Neural progenitor cell (in vitro differentiated cells): Measurements from ENCODE around the gene TRAPPC12. TPM values are rescaled to one million over a fixed set of nuclear protein-coding genes. Genes with fewer than 3 reads are reported as not detected.

ENCODE experiments used
- DNase-seq: peaks from one replicate; pipeline ENCODE4 v3.0.0-alpha.2; 2016; ENCODE audit warnings: low spot score
- H2AFZ ChIP-seq: fragments of 200-600 bp; sonication (generic); replicated peaks from 2 replicates; pipeline ENCODE4 v1.6.1; 2016; ENCODE audit warnings: antibody characterized with exemption
- H3F3A ChIP-seq: fragments of 200-600 bp; sonication (generic); 2 replicates; pipeline ENCODE4 v1.6.1; 2016; ENCODE audit warnings: antibody characterized with exemption, low read depth
- H3K27ac ChIP-seq: fragments of 200-600 bp; sonication (generic); 2 replicates; pipeline ENCODE4 v1.5.1; 2016; ENCODE audit warnings: mild to moderate bottlenecking
- H3K27me3 ChIP-seq: fragments of 200-600 bp; sonication (generic); 2 replicates; pipeline ENCODE4 v1.6.1; 2016; ENCODE audit warnings: mild to moderate bottlenecking, moderate library complexity
- H3K36me3 ChIP-seq: fragments of 200-600 bp; sonication (generic); 2 replicates; pipeline ENCODE4 v1.5.1; 2016
- H3K4me1 ChIP-seq: fragments of 200-600 bp; sonication (generic); 2 replicates; pipeline ENCODE4 v1.6.1; 2016; ENCODE audit warnings: mixed run types
- H3K4me2 ChIP-seq: fragments of 200-600 bp; sonication (generic); 2 replicates; pipeline ENCODE4 v1.6.1; 2016
- H3K4me3 ChIP-seq: fragments of 200-600 bp; sonication (generic); 2 replicates; pipeline ENCODE4 v1.5.1; 2016
- H3K79me2 ChIP-seq: fragments of 200-600 bp; sonication (generic); 2 replicates; pipeline ENCODE4 v1.6.1; 2016; ENCODE audit warnings: low read depth
- H3K9ac ChIP-seq: fragments of 200-600 bp; sonication (generic); 2 replicates; pipeline ENCODE4 v1.6.1; 2016
- H3K9me3 ChIP-seq: fragments of 200-600 bp; sonication (generic); 2 replicates; pipeline ENCODE4 v1.5.1; 2016; ENCODE audit warnings: low read depth
- H4K20me1 ChIP-seq: fragments of 200-600 bp; sonication (generic); 2 replicates; pipeline ENCODE4 v1.6.1; 2016; ENCODE audit warnings: low read depth
- H3K27ac Mint-ChIP-seq: 3 replicates; pipeline ENCODE4 v1.8.0; 2021; ENCODE audit warnings: mixed read lengths
- H3K27me3 Mint-ChIP-seq: 2 replicates; pipeline ENCODE4 v1.8.0; 2022; ENCODE audit warnings: low read depth, mild to moderate bottlenecking, inconsistent platforms, moderate library complexity, mixed read lengths; ENCODE audit not compliant: insufficient read depth
- H3K36me3 Mint-ChIP-seq: 3 replicates; pipeline ENCODE4 v1.8.0; 2021; ENCODE audit warnings: mixed read lengths
- H3K4me1 Mint-ChIP-seq: 3 replicates; pipeline ENCODE4 v1.8.0; 2021; ENCODE audit warnings: mixed read lengths
- H3K4me3 Mint-ChIP-seq: 3 replicates; pipeline ENCODE4 v1.8.0; 2021; ENCODE audit warnings: mild to moderate bottlenecking, moderate library complexity, mixed read lengths
- H3K9me3 Mint-ChIP-seq: 3 replicates; pipeline ENCODE4 v1.8.0; 2020; ENCODE audit warnings: mixed read lengths
- CTCF ChIP-seq: fragments of 200-600 bp; sonication (generic); IDR thresholded peaks from 2 replicates; pipeline ENCODE4 v1.5.1; 2017; ENCODE audit warnings: antibody characterized with exemption, mild to moderate bottlenecking
- EZH2 ChIP-seq: fragments of 200-600 bp; sonication (generic); IDR thresholded peaks from 2 replicates; pipeline ENCODE4 v1.6.1; 2017; ENCODE audit warnings: antibody characterized with exemption, mild to moderate bottlenecking, moderate library complexity
- EZH2phosphoT487 ChIP-seq: fragments of 200-600 bp; sonication (generic); IDR thresholded peaks from 2 replicates; pipeline ENCODE4 v1.6.1; 2017; ENCODE audit warnings: antibody characterized with exemption
- total RNA-seq: library from RNA; depleted of rRNA; stranded (reverse); fragments of >200 nt; gene quantifications from 2 replicates; pipeline ENCODE4 v1.2.3, GENCODE V29; 2015; ENCODE audit warnings: low replicate concordance

TRAPPC12 gene
- total RNA-seq, 1 donor from 2014 or later: 59.5 TPM

DNA sequence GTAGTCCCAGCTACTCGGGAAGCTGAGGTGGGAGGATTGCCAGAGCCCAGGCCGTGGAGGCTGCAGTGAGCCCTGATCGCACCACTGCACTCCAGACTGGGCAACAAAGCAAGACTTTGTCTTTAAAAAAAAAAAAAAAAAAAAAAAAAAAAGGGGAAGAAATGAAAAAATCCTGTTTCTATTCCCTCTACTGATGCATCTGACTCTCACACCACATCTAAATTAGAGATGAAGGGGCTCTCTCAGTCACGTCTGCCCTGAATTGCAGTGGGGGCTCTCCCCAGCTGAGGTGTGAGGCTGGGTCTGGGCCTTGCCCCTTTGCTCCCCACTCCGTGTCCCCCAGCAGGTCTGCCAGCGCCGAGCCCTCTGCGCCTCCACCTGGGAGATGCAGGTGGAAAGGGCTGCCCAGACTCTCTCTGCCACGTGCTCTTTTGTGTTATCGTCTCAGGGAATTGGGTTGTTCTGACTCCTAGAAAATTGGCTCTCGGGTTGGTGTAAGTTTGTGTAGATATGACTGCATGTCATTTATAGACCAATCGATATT, 30.2 kb downstream of the TRAPPC12 start:
- peaks cover 19% of the 10 kb centered on the region for H3K36me3 Mint-ChIP-seq
- H4K20me1 ChIP-seq: peaks cover 4% of the 10 kb centered on the region

DNA sequence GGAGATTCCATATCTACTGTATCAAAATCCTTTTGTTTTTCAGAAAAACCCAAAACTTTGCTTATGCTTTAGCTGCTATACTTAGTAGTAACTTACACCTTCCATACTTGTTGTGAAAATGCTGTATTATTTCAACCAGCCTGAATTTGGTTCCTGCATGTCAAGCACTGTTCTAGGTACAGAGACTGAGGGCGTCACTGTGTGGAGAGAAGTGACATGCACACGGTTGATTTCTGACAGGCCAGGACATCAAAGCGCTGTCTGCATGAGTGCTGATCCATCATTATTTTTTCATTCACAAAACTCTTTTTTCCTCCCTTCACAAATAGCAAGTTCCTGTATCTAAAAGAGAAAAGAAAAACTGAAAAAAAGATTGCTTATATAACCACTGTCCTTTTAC, 31.6 kb downstream of the TRAPPC12 start:
- Histone ChIP-seq H4K20me1 (peaks cover 4% of the 10 kb centered on the region), H2AFZ (no peak overlapping the region), H3K27me3 (no peaks in the 10 kb centered on the region), H3K9me3 (no peaks in the 10 kb centered on the region), H3K4me3 (no peak overlapping the region), H3K9ac (no peak overlapping the region), H3K27ac (no peak overlapping the region), H3K4me1 (no peaks in the 10 kb centered on the region), H3K36me3 (no peaks in the 10 kb centered on the region), H3F3A (no peaks in the 10 kb centered on the region), H3K4me2 (no peak overlapping the region), H3K79me2 (no peaks in the 10 kb centered on the region)
- Mint-ChIP-seq H3K4me3 (no peak overlapping the region), H3K4me1 (no peaks in the 10 kb centered on the region), H3K27ac (no peak overlapping the region), H3K27me3 (no peaks in the 10 kb centered on the region), H3K9me3 (no peaks in the 10 kb centered on the region), H3K36me3 (peaks cover 20% of the 10 kb centered on the region)
- no peak for DNase-seq
- no peak for TF ChIP-seq CTCF
- TF ChIP-seq EZH2: no peak
- TF ChIP-seq EZH2phosphoT487: no peak

More for the DNA sequence above, 30.2 kb downstream of the TRAPPC12 start:
- Histone ChIP-seq H3K36me3 (no peaks in the 10 kb centered on the region), H3K27ac (no peak overlapping the region), H3K4me1 (no peaks in the 10 kb centered on the region), H3K9me3 (no peaks in the 10 kb centered on the region), H3F3A (no peaks in the 10 kb centered on the region), H2AFZ (no peak overlapping the region), H3K4me3 (no peak overlapping the region), H3K4me2 (no peak overlapping the region), H3K27me3 (no peaks in the 10 kb centered on the region), H3K9ac (no peak overlapping the region), H3K79me2 (no peaks in the 10 kb centered on the region)
- H3K4me1 Mint-ChIP-seq: no peaks in the 10 kb centered on the region
- no peak for DNase-seq
- no peaks in the 10 kb centered on the region for H3K9me3 Mint-ChIP-seq
- no peak overlapping the region for H3K4me3 Mint-ChIP-seq
- H3K27me3 Mint-ChIP-seq: no peaks in the 10 kb centered on the region
- TF ChIP-seq EZH2phosphoT487 (no peak), EZH2 (no peak), CTCF (no peak)
- no peak overlapping the region for H3K27ac Mint-ChIP-seq

DNA sequence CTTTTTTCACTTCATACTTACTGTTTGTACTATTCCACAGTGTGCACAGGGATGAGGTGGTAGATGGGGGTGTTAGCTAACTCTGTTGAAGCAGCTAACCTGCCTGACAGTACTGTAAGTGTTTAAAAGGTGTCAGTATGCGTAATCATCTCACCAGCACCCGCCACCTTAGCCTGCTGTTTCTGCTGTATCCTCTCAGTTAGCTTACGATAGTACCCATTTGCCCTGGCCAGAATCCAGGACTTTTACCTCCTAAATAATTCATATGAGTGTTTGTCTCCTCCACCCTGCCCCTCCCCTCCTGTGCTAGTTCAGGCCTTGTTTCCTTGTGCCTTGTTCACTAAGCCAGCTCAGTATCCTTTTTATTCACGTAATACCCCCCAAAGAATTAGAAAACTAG, 34.2 kb downstream of the TRAPPC12 start:
- Histone ChIP-seq H3K4me1 (no peaks in the 10 kb centered on the region), H3K9ac (no peak overlapping the region), H3F3A (no peaks in the 10 kb centered on the region), H3K9me3 (no peaks in the 10 kb centered on the region), H3K79me2 (no peaks in the 10 kb centered on the region), H3K4me2 (no peak overlapping the region), H3K27me3 (no peaks in the 10 kb centered on the region), H2AFZ (no peak overlapping the region), H3K36me3 (no peaks in the 10 kb centered on the region), H4K20me1 (peaks cover 4% of the 10 kb centered on the region), H3K27ac (no peak overlapping the region), H3K4me3 (no peak overlapping the region)
- no peak for DNase-seq
- no peak overlapping the region for H3K27ac Mint-ChIP-seq
- H3K9me3 Mint-ChIP-seq: no peaks in the 10 kb centered on the region
- no peak overlapping the region for H3K4me3 Mint-ChIP-seq
- peaks cover 2% of the 10 kb centered on the region for H3K27me3 Mint-ChIP-seq
- H3K36me3 Mint-ChIP-seq: peaks cover 22% of the 10 kb centered on the region
- TF ChIP-seq EZH2 (no peak), EZH2phosphoT487 (no peak), CTCF (no peak)
- peaks cover 2% of the 10 kb centered on the region for H3K4me1 Mint-ChIP-seq
